K562 (cell line): ENCODE measurements around the gene BTF3L4. TPM values are rescaled to one million over a fixed set of nuclear protein-coding genes. Genes with fewer than 3 reads are reported as not detected.
A peak's percentile ranks its signal among the peaks of the same experiment; 100 is the strongest.

Experiments
- AFF4 ChIP-seq: sonication (generic); formaldehyde crosslinking; IDR thresholded peaks from 2 replicates; pipeline ENCODE4 v1.8.0; 2023; ENCODE audit warnings: mild to moderate bottlenecking, missing genetic modification reagents
- FOXJ2 ChIP-seq: fragments of 200-800 bp; sonication (Bioruptor generic); IDR thresholded peaks from 2 replicates; pipeline ENCODE4 v1.6.1; 2016; ENCODE audit warnings: missing genetic modification characterization, missing compliant biosample characterization
- JUND ChIP-seq, 2 experiments: IDR thresholded peaks; 2 replicates in 1 of 2; 3 replicates in 1 of 2; pipeline ENCODE4 v1.6.1; 2011; ENCODE audit warnings: borderline replicate concordance in 2 of 2, low read depth in 2 of 2, low read length in 2 of 2, improper control_type of control experiment in 1 of 2, missing biosample characterization in 1 of 2, missing genetic modification characterization in 1 of 2, missing genetic modification reagents in 1 of 2
- PBX2 ChIP-seq, 2 experiments: IDR thresholded peaks in 1 of 2; conservative IDR thresholded peaks in 1 of 2; 2 replicates each; pipeline ENCODE4 v1.6.1; 2016; ENCODE audit warnings: low read depth in 2 of 2, mild to moderate bottlenecking in 1 of 2, missing compliant biosample characterization in 1 of 2, missing genetic modification characterization in 1 of 2, moderate library complexity in 1 of 2
- STAT5B ChIP-seq: fragments of 250-450 bp; sonication (Bioruptor Pico); IDR thresholded peaks from 2 replicates; pipeline ENCODE4 v1.8.0; 2021; ENCODE audit warnings: mild to moderate bottlenecking, inconsistent platforms
- STAT6 ChIP-seq: sonication (generic); formaldehyde crosslinking; IDR thresholded peaks from 2 replicates; pipeline ENCODE4 v1.8.1; 2023; ENCODE audit warnings: mild to moderate bottlenecking, missing genetic modification reagents
- TCF15 ChIP-seq: fragments of 250-450 bp; sonication (Bioruptor Pico); IDR thresholded peaks from 2 replicates; pipeline ENCODE4 v1.8.0; 2022; ENCODE audit warnings: moderate library complexity, mild to moderate bottlenecking, inconsistent platforms
- YY1 ChIP-seq, 3 experiments: IDR thresholded peaks; 2 replicates each; pipeline ENCODE4 v1.6.1; 2011; ENCODE audit warnings: low read length in 2 of 3, mild to moderate bottlenecking in 2 of 3, moderate library complexity in 2 of 3, borderline replicate concordance in 1 of 3, control low read depth in 1 of 3, low read depth in 1 of 3; ENCODE audit not compliant: insufficient read depth in 3 of 3, insufficient replicate concordance in 2 of 3, control insufficient read depth in 1 of 3, insufficient read length in 1 of 3; ENCODE audit errors: extremely low read depth in 1 of 3
- ZBTB34 ChIP-seq: fragments of 250-450 bp; sonication (Bioruptor Pico); IDR thresholded peaks from 2 replicates; pipeline ENCODE4 v1.8.0; 2021; ENCODE audit warnings: mild to moderate bottlenecking, moderate library complexity
- ZNF224 ChIP-seq: sonication (generic); formaldehyde crosslinking; IDR thresholded peaks from 2 replicates; pipeline ENCODE4 v1.8.0; 2022; ENCODE audit warnings: mild to moderate bottlenecking, missing genetic modification reagents
- ZNF449 ChIP-seq: fragments of 250-450 bp; sonication (Bioruptor Pico); IDR thresholded peaks from 2 replicates; pipeline ENCODE4 v1.8.0; 2022; ENCODE audit warnings: moderate library complexity, mild to moderate bottlenecking, inconsistent platforms
- ZNF586 ChIP-seq: fragments of 450-650 bp; formaldehyde crosslinking; conservative IDR thresholded peaks from 2 replicates; pipeline ENCODE4 v1.4.0; 2020; ENCODE audit warnings: mild to moderate bottlenecking, moderate library complexity
- polyA plus RNA-seq, 8 experiments: library from polyadenylated mRNA; depleted of rRNA in 4 of 8; stranded (reverse) in 5 of 8; unstranded in 3 of 8; fragments of >200 nt; fragmentation: Nextera tagmentation in 2 of 8; fragmentation: Illumina TruSeq in 1 of 8; extraction: Ambion mirVana in 2 of 8; extraction: Trizol in 1 of 8; gene quantifications; 2 replicates each; pipeline versions ENCODE4 v1.2.1 to v1.2.3, GENCODE V29; 2011 to 2014; ENCODE audit warnings: inconsistent platforms in 1 of 8, missing spikeins in 1 of 8
- total RNA-seq, 7 experiments: library from RNA; depleted of rRNA in 6 of 7; stranded (reverse); fragments of >200 nt in 6 of 7; fragmentation: Illumina TruSeq in 2 of 7; extraction: Trizol in 2 of 7; gene quantifications; 2 replicates each; pipeline versions ENCODE4 v1.2.1 to v1.2.3, GENCODE V29; 2011 to 2021; ENCODE audit warnings: low replicate concordance in 1 of 7

The BTF3L4 gene
- total and polyA plus RNA-seq, 9 of the 15 experiments (the other 6 are each of a cell fraction or from before 2014, with no cell fraction given): 40.1 to 106 (median 88.8) TPM

- no peak for TF ChIP-seq PBX2 (CRISPR knock-in tag; IDR thresholded peaks at IDR 0.05; ENCODE audit: low read depth)
- 0 out of 2 replicates have a peak, but pooled peaks have one; percentile 24 for TF ChIP-seq PBX2 (tag; conservative IDR thresholded peaks at IDR 0.05; ENCODE audit: low read depth)
- TF ChIP-seq TCF15 (CRISPR knock-in tag): no peak
- TF ChIP-seq AFF4 (CRISPR knock-in tag): 0 out of 2 replicates have a peak, but pooled peaks have one; percentile 59
- TF ChIP-seq ZNF224: no peak
- no peak for TF ChIP-seq ZNF449 (CRISPR knock-in tag)
- TF ChIP-seq YY1 (IDR thresholded peaks at IDR 0.05; ENCODE audit: borderline replicate concordance in 1 of 3, control insufficient read depth in 1 of 3, extremely low read depth in 1 of 3, insufficient read depth in 3 of 3, insufficient read length in 1 of 3, insufficient replicate concordance in 2 of 3, low read depth in 1 of 3, low read length in 2 of 3): no peak
- no peak for TF ChIP-seq STAT6
- no peak for TF ChIP-seq FOXJ2 (tag)
- TF ChIP-seq JUND (IDR thresholded peaks at IDR 0.05; ENCODE audit: borderline replicate concordance, low read depth, low read length): no peak
- 0 out of 3 replicates have a peak, but pooled peaks have one; percentile 22 for TF ChIP-seq JUND (tag; IDR thresholded peaks at IDR 0.05; ENCODE audit: borderline replicate concordance, low read depth, low read length)
- no peak for TF ChIP-seq ZNF586 (CRISPR knock-in tag)
- no peak for TF ChIP-seq ZBTB34 (CRISPR knock-in tag)
- TF ChIP-seq STAT5B (CRISPR knock-in tag): no peak
These were observed 1.2 kb downstream of the BTF3L4 start (continued) for GRCh38 chr1:52057255-52057654.
